A549 (cell line): ENCODE results near the gene TMEM135. TPM values are rescaled to one million over a fixed set of nuclear protein-coding genes. Genes with fewer than 3 reads are reported as not detected.
"Not testable (repeated sequence)": the region's sequence is repeated elsewhere in the genome, so short reads cannot be mapped to it uniquely, and the experiment has no call there.

Experiments used
- ATAC-seq, 2 experiments: fragments of 200-7000 bp in 1 of 2; fragments of >200 bp in 1 of 2; cut with Nextera tagmentation in 1 of 2; cut with Tn5 transposase in 1 of 2; 3 replicates each; pipeline versions ENCODE4 v1.8.0 to v1.9.1; 2018 to 2020; ENCODE audit warnings: mild to moderate bottlenecking in 1 of 2, moderate library complexity in 1 of 2
- CTCF ChIA-PET: fragments of 300-600 bp; sonication (Branson Sonifier 250); formaldehyde crosslinking; extraction: SDS; loops from one replicate; lab custom pipeline; 2021; ENCODE audit warnings: antibody characterized with exemption, inconsistent platforms; lab: Yijun Ruan, JAX
- POLR2A ChIA-PET: fragments of 350-600 bp; formaldehyde crosslinking; extraction: SDS; loops from one replicate; lab custom pipeline; 2021; ENCODE audit warnings: antibody characterized with exemption, inconsistent platforms; lab: Yijun Ruan, JAX
- DNase-seq, 2 experiments: peaks; one replicate each; pipeline versions ENCODE4 v3.0.0 to v3.0.0-alpha.2; 2011 to 2016; ENCODE audit warnings: low read depth in 1 of 2, low spot score in 1 of 2
- FAIRE-seq: peaks from 2 replicates; lab custom pipeline; 2011; peaks lifted over from hg19 to GRCh38; lab: Jason Lieb, UNC
- H3K27ac ChIP-seq, 2 experiments: fragments of >200 bp; sonication (Bioruptor Twin); formaldehyde crosslinking; 3 replicates each; pipeline ENCODE4 v1.5.1; 2016 to 2017
- H3K4me1 ChIP-seq: fragments of >200 bp; sonication (Bioruptor Twin); formaldehyde crosslinking; 3 replicates; pipeline ENCODE4 v1.6.1; 2016
- H3K4me2 ChIP-seq: fragments of >200 bp; sonication (Bioruptor Twin); formaldehyde crosslinking; 3 replicates; pipeline ENCODE4 v1.6.1; 2016
- H3K4me3 ChIP-seq: fragments of >200 bp; sonication (Bioruptor Twin); formaldehyde crosslinking; 3 replicates; pipeline ENCODE4 v1.5.1; 2016
- H3K9me3 ChIP-seq: fragments of >200 bp; sonication (Bioruptor Twin); formaldehyde crosslinking; 3 replicates; pipeline ENCODE4 v1.6.1; 2016
- BHLHE40 ChIP-seq: IDR thresholded peaks from 2 replicates; pipeline ENCODE4 v1.6.1; 2012; ENCODE audit warnings: low read depth, low read length, inconsistent platforms
- CHD2 ChIP-seq: fragments of 150-350 bp; IDR thresholded peaks from 2 replicates; pipeline ENCODE4 v1.6.1; 2014; ENCODE audit warnings: low read length; ENCODE audit not compliant: partially characterized antibody
- CHD4 ChIP-seq: fragments of 200-600 bp; sonication (generic); IDR thresholded peaks from 2 replicates; pipeline ENCODE4 v1.6.1; 2016; ENCODE audit warnings: antibody characterized with exemption, mild to moderate bottlenecking, borderline replicate concordance
- EHMT2 ChIP-seq: fragments of 200-600 bp; sonication (generic); IDR thresholded peaks from 2 replicates; pipeline ENCODE4 v1.6.1; 2016; ENCODE audit warnings: antibody characterized with exemption, low read depth, mild to moderate bottlenecking, moderate library complexity
- ESRRA ChIP-seq: fragments of 150-350 bp; IDR thresholded peaks from 2 replicates; pipeline ENCODE4 v1.6.1; 2014; ENCODE audit warnings: mild to moderate bottlenecking, low read length, borderline replicate concordance
- GATA3 ChIP-seq: IDR thresholded peaks from 2 replicates; pipeline ENCODE4 v1.6.1; 2012; ENCODE audit warnings: borderline replicate concordance
- HOXB13 ChIP-seq: fragments of 250-450 bp; sonication (Bioruptor Pico); IDR thresholded peaks from 2 replicates; pipeline ENCODE4 v1.5.0; 2020; ENCODE audit warnings: low read depth, mild to moderate bottlenecking, moderate library complexity
- NR3C1 ChIP-seq: fragments of >200 bp; sonication (Bioruptor Twin); formaldehyde crosslinking; IDR thresholded peaks from 3 replicates; pipeline ENCODE4 v1.6.1; 2017
- PHF8 ChIP-seq: fragments of 200-600 bp; sonication (generic); IDR thresholded peaks from 2 replicates; pipeline ENCODE4 v1.6.1; 2016; ENCODE audit warnings: low read depth, mild to moderate bottlenecking, antibody characterized with exemption, moderate library complexity, borderline replicate concordance
- RNF2 ChIP-seq: fragments of 200-600 bp; sonication (generic); IDR thresholded peaks from 2 replicates; pipeline ENCODE4 v1.6.1; 2016; ENCODE audit warnings: low read depth, mild to moderate bottlenecking, antibody characterized with exemption, moderate library complexity, borderline replicate concordance
- SREBF2 ChIP-seq: fragments of 450-650 bp; IDR thresholded peaks from 2 replicates; pipeline ENCODE4 v1.6.1; 2014; ENCODE audit warnings: mild to moderate bottlenecking, moderate library complexity
- ZC3H11A ChIP-seq: fragments of 450-650 bp; IDR thresholded peaks from 2 replicates; pipeline ENCODE4 v1.6.1; 2014; ENCODE audit warnings: antibody characterized with exemption, mild to moderate bottlenecking
- ZSCAN20 ChIP-seq: fragments of 250-450 bp; sonication (Bioruptor Pico); IDR thresholded peaks from 2 replicates; pipeline ENCODE4 v1.8.0; 2022; ENCODE audit warnings: mild to moderate bottlenecking, moderate library complexity
- WGBS: methylation state at CpG from one replicate; pipeline ENCODE4 v1.1.6; 2017; ENCODE audit errors: missing lambda C conversion rate; 5-methylcytosine and 5-hydroxymethylcytosine counted together
- polyA plus RNA-seq, 4 experiments: library from polyadenylated mRNA; depleted of rRNA in 3 of 4; stranded (reverse); fragments of >200 nt; fragmentation: RNase III in 1 of 4; extraction: RNeasy Plus Mini Kit Qiagen cat#74134 plus additional on column Dnase treatment in 1 of 4; gene quantifications; 2 replicates in 3 of 4; 3 replicates in 1 of 4; pipeline ENCODE4 v1.2.3, GENCODE V29; 2011 to 2017
- TF ChIP-seq, protein P1 (sequence below): fragments of 150-350 bp; IDR thresholded peaks from 2 replicates; pipeline ENCODE4 v1.6.1; 2014; ENCODE audit warnings: low read depth, mild to moderate bottlenecking, low read length
- TF ChIP-seq, protein P2 (sequence below): fragments of 250-450 bp; sonication (Bioruptor Pico); IDR thresholded peaks from 2 replicates; pipeline ENCODE4 v1.5.0; 2021; ENCODE audit warnings: mild to moderate bottlenecking, moderate library complexity, borderline replicate concordance
- TF ChIP-seq, protein P3 (sequence below): IDR thresholded peaks from 2 replicates; pipeline ENCODE4 v1.6.1; 2012; ENCODE audit warnings: low read depth, borderline replicate concordance
- TF ChIP-seq, protein P4 (sequence below): fragments of 450-650 bp; IDR thresholded peaks from 2 replicates; pipeline ENCODE4 v1.6.1; 2014; ENCODE audit warnings: antibody characterized with exemption
- TF ChIP-seq, protein P5 (sequence below): fragments of >200 bp; sonication (Bioruptor Twin); formaldehyde crosslinking; IDR thresholded peaks from 3 replicates; pipeline ENCODE4 v1.6.1; 2016
- TF ChIP-seq, protein P6 (sequence below): fragments of >200 bp; sonication (Bioruptor Twin); formaldehyde crosslinking; IDR thresholded peaks from 3 replicates; pipeline ENCODE4 v1.5.1; 2016
- TF ChIP-seq, protein P7 (sequence below): fragments of 250-450 bp; sonication (Bioruptor Pico); IDR thresholded peaks from 2 replicates; pipeline ENCODE4 v1.5.0; 2020; ENCODE audit warnings: low read depth, mild to moderate bottlenecking, moderate library complexity

TMEM135 gene
- polyA plus RNA-seq, 2 of the 4 experiments (the other 2 are of a cell fraction): 18.4 to 18.5 TPM

DNA sequence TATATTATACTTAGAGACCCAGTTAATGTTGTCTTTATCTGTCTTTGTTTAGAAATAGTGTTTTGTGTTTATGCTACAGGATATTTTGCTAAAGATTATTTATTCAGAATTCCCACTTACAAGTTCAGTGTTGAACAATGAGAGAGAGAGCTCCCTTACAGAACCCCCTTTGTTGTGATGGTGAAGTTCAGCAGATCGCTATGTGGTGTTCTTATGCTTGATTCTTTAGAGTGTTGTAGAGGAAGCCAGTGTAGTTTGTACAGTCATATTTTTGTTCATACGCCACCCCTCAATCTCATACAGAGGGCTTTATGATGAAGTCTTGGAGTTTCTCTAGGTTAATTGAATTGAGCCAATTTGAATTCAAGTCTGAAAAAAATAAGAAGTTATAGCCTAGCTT lies 150.2 kb downstream of the TMEM135 start:
- ATAC-seq: no peak
- POLR2A ChIA-PET: no interaction called here
- 96% methylated on average over 2 of the region's 2 CpGs for WGBS

DNA sequence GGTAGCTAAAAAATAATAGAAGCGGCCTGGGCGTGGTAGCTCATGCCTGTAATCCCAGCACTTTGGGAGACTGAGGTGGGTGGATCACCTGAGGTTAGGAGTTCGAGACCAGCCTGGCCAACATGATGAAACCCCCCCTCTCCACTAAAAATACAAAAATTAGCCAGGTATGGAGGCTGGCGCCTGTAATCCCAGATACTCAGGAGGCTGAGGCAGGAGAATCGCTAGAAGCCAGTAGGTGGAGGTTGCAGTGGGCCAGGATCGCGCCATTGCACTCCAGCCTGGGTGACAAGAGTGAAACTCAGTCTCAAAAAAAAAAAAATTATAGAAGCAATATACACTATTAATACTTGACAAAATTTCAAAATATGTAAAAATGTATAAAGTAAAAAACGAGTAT lies 150.7 kb downstream of the TMEM135 start:
- H3K9me3 ChIP-seq, DNase-seq, H3K4me1 ChIP-seq, H3K4me2 ChIP-seq, H3K4me3 ChIP-seq, ATAC-seq, CTCF ChIA-PET, H3K27ac ChIP-seq, POLR2A ChIA-PET, FAIRE-seq: not testable (repeated sequence)
- WGBS: 88% methylated on average over 8 of the region's 8 CpGs

More for the DNA sequence above, 150.2 kb downstream of the TMEM135 start:
- Histone ChIP-seq H3K4me3 (no peak overlapping the region), H3K4me1 (no peaks in the 10 kb centered on the region), H3K9me3 (no peaks in the 10 kb centered on the region), H3K27ac (no peak overlapping the region), H3K4me2 (no peak overlapping the region)
- CTCF ChIA-PET: no interaction called here
- FAIRE-seq (no peak), DNase-seq (no peak)
- no peak for TF ChIP-seq ZC3H11A
- TF ChIP-seq, protein P1, sequence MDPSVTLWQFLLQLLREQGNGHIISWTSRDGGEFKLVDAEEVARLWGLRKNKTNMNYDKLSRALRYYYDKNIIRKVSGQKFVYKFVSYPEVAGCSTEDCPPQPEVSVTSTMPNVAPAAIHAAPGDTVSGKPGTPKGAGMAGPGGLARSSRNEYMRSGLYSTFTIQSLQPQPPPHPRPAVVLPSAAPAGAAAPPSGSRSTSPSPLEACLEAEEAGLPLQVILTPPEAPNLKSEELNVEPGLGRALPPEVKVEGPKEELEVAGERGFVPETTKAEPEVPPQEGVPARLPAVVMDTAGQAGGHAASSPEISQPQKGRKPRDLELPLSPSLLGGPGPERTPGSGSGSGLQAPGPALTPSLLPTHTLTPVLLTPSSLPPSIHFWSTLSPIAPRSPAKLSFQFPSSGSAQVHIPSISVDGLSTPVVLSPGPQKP: no peak
- TF ChIP-seq ZSCAN20 (CRISPR knock-in tag): no peak
- no peak for TF ChIP-seq BHLHE40
- TF ChIP-seq, protein P2, sequence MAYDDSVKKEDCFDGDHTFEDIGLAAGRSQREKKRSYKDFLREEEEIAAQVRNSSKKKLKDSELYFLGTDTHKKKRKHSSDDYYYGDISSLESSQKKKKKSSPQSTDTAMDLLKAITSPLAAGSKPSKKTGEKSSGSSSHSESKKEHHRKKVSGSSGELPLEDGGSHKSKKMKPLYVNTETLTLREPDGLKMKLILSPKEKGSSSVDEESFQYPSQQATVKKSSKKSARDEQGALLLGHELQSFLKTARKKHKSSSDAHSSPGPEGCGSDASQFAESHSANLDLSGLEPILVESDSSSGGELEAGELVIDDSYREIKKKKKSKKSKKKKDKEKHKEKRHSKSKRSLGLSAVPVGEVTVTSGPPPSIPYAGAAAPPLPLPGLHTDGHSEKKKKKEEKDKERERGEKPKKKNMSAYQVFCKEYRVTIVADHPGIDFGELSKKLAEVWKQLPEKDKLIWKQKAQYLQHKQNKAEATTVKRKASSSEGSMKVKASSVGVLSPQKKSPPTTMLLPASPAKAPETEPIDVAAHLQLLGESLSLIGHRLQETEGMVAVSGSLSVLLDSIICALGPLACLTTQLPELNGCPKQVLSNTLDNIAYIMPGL: no peak
- no peak for TF ChIP-seq GATA3
- TF ChIP-seq, protein P3, sequence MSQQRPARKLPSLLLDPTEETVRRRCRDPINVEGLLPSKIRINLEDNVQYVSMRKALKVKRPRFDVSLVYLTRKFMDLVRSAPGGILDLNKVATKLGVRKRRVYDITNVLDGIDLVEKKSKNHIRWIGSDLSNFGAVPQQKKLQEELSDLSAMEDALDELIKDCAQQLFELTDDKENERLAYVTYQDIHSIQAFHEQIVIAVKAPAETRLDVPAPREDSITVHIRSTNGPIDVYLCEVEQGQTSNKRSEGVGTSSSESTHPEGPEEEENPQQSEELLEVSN: no peak
- no peak for TF ChIP-seq RNF2
- TF ChIP-seq, protein P4, sequence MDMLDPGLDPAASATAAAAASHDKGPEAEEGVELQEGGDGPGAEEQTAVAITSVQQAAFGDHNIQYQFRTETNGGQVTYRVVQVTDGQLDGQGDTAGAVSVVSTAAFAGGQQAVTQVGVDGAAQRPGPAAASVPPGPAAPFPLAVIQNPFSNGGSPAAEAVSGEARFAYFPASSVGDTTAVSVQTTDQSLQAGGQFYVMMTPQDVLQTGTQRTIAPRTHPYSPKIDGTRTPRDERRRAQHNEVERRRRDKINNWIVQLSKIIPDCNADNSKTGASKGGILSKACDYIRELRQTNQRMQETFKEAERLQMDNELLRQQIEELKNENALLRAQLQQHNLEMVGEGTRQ: no peak
- no peak for TF ChIP-seq PHF8
- TF ChIP-seq SREBF2: no peak
- no peak for TF ChIP-seq EHMT2
- no peak for TF ChIP-seq ESRRA
- no peak for TF ChIP-seq HOXB13 (CRISPR knock-in tag)
- no peak for TF ChIP-seq CHD2
- TF ChIP-seq NR3C1: no peak

DNA sequence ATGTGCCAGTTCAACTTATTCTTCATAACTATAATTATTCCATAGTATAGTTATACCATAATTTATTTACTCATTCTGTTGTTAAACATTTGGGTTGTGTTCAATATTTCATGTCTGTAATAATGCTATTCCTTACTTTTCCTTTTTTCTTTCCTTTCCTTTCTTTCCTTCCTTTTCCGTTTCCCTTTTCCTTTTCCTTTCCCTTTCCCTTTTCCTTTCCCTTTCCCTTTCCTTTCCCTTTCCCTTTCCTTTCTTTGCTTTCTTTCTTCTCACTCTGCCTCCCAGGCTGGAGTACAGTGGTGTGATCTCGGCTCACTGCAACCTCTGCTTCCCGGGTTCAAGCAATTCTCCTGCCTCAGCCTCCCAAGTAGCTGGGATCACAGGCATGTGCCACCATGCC lies 151.2 kb downstream of the TMEM135 start:
- H3K9me3 ChIP-seq, CTCF ChIA-PET, DNase-seq, ATAC-seq, POLR2A ChIA-PET, H3K4me2 ChIP-seq, H3K4me1 ChIP-seq, FAIRE-seq, H3K27ac ChIP-seq, H3K4me3 ChIP-seq: not testable (repeated sequence)
- WGBS: 97% methylated on average over 3 of the region's 3 CpGs

DNA sequence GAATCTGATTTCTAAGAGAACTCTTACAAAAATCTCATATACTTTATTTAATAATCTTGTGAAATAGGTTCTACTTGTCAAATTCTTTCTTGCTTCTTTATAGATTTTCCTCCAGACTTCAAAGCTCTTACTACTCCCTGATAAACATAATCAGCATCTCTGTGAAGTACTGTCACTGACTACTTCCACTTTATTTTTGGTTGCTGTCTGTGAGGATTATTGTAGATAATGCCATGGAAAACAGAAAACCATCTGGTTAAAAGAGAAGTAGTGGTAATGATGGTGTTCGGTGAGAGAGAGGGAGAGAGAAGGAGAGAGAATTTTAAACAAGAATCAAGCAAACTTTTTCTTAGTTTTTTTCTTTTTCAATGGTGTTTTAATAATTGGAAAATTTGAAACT lies 152.3 kb downstream of the TMEM135 start:
- no peak for FAIRE-seq
- H3K4me1 ChIP-seq: no peaks in the 10 kb centered on the region
- ChIA-PET POLR2A (no interaction called here), CTCF (interaction anchor here (0.6 kb wide), 1 partner anchor 29 kb away, joined by 7 read pairs; no protein-coding TSS in a partner anchor)
- no peak overlapping the region for H3K4me2 ChIP-seq
- 87% methylated on average over 1 of the region's 1 CpG for WGBS
- DNase-seq: no peak
- no peaks in the 10 kb centered on the region for H3K9me3 ChIP-seq
- no peak overlapping the region for H3K27ac ChIP-seq
- no peak for ATAC-seq
- no peak overlapping the region for H3K4me3 ChIP-seq
- TF ChIP-seq, protein P5, sequence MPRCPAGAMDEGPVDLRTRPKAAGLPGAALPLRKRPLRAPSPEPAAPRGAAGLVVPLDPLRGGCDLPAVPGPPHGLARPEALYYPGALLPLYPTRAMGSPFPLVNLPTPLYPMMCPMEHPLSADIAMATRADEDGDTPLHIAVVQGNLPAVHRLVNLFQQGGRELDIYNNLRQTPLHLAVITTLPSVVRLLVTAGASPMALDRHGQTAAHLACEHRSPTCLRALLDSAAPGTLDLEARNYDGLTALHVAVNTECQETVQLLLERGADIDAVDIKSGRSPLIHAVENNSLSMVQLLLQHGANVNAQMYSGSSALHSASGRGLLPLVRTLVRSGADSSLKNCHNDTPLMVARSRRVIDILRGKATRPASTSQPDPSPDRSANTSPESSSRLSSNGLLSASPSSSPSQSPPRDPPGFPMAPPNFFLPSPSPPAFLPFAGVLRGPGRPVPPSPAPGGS: no peak
- TF ChIP-seq, protein P6, sequence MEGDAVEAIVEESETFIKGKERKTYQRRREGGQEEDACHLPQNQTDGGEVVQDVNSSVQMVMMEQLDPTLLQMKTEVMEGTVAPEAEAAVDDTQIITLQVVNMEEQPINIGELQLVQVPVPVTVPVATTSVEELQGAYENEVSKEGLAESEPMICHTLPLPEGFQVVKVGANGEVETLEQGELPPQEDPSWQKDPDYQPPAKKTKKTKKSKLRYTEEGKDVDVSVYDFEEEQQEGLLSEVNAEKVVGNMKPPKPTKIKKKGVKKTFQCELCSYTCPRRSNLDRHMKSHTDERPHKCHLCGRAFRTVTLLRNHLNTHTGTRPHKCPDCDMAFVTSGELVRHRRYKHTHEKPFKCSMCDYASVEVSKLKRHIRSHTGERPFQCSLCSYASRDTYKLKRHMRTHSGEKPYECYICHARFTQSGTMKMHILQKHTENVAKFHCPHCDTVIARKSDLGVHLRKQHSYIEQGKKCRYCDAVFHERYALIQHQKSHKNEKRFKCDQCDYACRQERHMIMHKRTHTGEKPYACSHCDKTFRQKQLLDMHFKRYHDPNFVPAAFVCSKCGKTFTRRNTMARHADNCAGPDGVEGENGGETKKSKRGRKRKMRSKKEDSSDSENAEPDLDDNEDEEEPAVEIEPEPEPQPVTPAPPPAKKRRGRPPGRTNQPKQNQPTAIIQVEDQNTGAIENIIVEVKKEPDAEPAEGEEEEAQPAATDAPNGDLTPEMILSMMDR: no peak
- TF ChIP-seq, protein P1: no peak
- TF ChIP-seq EHMT2 (no peak), CHD4 (no peak)
- TF ChIP-seq, protein P7, sequence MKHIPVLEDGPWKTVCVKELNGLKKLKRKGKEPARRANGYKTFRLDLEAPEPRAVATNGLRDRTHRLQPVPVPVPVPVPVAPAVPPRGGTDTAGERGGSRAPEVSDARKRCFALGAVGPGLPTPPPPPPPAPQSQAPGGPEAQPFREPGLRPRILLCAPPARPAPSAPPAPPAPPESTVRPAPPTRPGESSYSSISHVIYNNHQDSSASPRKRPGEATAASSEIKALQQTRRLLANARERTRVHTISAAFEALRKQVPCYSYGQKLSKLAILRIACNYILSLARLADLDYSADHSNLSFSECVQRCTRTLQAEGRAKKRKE (CRISPR knock-in tag): no peak
